Left ventricle myocardium inferior (tissue), 1 donor: Measurements from ENCODE around the gene LDHB. TPM values are rescaled to one million over a fixed set of nuclear protein-coding genes. Genes with fewer than 3 reads are reported as not detected.

Source experiments
- DNase-seq: peaks from one replicate; pipeline ENCODE4 v3.0.0-alpha.2; 2020
- H3K27ac ChIP-seq: fragments of 200-600 bp; replicated peaks from 2 replicates; pipeline ENCODE4 v1.8.0; 2021
- H3K27me3 ChIP-seq: fragments of 200-600 bp; 2 replicates; pipeline ENCODE4 v1.8.0; 2021; ENCODE audit warnings: low read depth
- H3K36me3 ChIP-seq: fragments of 200-600 bp; 2 replicates; pipeline ENCODE4 v1.8.0; 2021
- H3K4me1 ChIP-seq: fragments of 200-600 bp; 2 replicates; pipeline ENCODE4 v1.8.0; 2021
- H3K4me3 ChIP-seq: fragments of 200-600 bp; 2 replicates; pipeline ENCODE4 v1.8.0; 2021; ENCODE audit warnings: mild to moderate bottlenecking, moderate library complexity
- H3K9me3 ChIP-seq: fragments of 200-600 bp; replicated peaks from 2 replicates; pipeline ENCODE4 v1.8.0; 2021
- CTCF ChIP-seq: fragments of 200-600 bp; IDR thresholded peaks from 2 replicates; pipeline ENCODE4 v1.8.0; 2021; ENCODE audit warnings: antibody characterized with exemption, mild to moderate bottlenecking, borderline replicate concordance
- intact Hi-C: fragments of 100-400 bp; cut with micrococcal nuclease; formaldehyde crosslinking; loops from one replicate; pipeline ENCODE4 v1.11.0; 2022
- total RNA-seq: library from RNA; stranded (reverse); fragmentation: NEBNext Ultra II Directional; extraction: Animal tissue kit (Norgen Biotek cat#: 25700); gene quantifications from one replicate; pipeline ENCODE4 v1.2.1, GENCODE V29; 2021
- donor health status: DM: no; HTN: yes; CAD: no; lungs with severe emphysema.

Gene LDHB
- total RNA-seq, 1 donor from 2014 or later, result 2,441 TPM

GRCh38 chr12:21627924-21628323 is 29.7 kb downstream of the LDHB start:
- no peaks in the 10 kb centered on the region for H3K4me1 ChIP-seq
- peak overlapping the region; percentile 67 for H3K27ac ChIP-seq
- DNase-seq, result peak; percentile 17
- no peaks in the 10 kb centered on the region for H3K27me3 ChIP-seq
- TF ChIP-seq CTCF, result no peak
- H3K4me3 ChIP-seq, result no peak overlapping the region
- H3K9me3 ChIP-seq, result no peaks in the 10 kb centered on the region
- intact Hi-C loops, result no loop called here
- no peaks in the 10 kb centered on the region for H3K36me3 ChIP-seq

GRCh38 chr12:21618566-21618965 is 39.1 kb downstream of the LDHB start:
- intact Hi-C loops, result no loop called here
- peaks cover 3% of the 10 kb centered on the region for H3K9me3 ChIP-seq
- no peak for DNase-seq
- H3K36me3 ChIP-seq, result no peaks in the 10 kb centered on the region
- TF ChIP-seq CTCF, result no peak
- H3K27me3 ChIP-seq, result no peaks in the 10 kb centered on the region
- H3K4me3 ChIP-seq, result no peak overlapping the region
- H3K27ac ChIP-seq, result no peak overlapping the region
- H3K4me1 ChIP-seq, result peaks cover 21% of the 10 kb centered on the region

- Histone ChIP-seq H3K9me3 (peaks cover 3% of the 10 kb centered on the region), H3K27ac (no peak overlapping the region), H3K4me3 (no peak overlapping the region), H3K36me3 (no peaks in the 10 kb centered on the region), H3K27me3 (no peaks in the 10 kb centered on the region), H3K4me1 (peaks cover 22% of the 10 kb centered on the region)
- intact Hi-C loops, result no loop called here
- no peak for DNase-seq
- TF ChIP-seq CTCF, result no peak
These were observed 40.6 kb downstream of the LDHB start for GRCh38 chr12:21617030-21617429.

GRCh38 chr12:21615431-21615830 is 42.2 kb downstream of the LDHB start:
- no peak for DNase-seq
- Histone ChIP-seq H3K36me3 (no peaks in the 10 kb centered on the region), H3K4me3 (no peak overlapping the region), H3K27ac (no peak overlapping the region), H3K9me3 (no peaks in the 10 kb centered on the region), H3K4me1 (peaks cover 22% of the 10 kb centered on the region), H3K27me3 (no peaks in the 10 kb centered on the region)
- TF ChIP-seq CTCF, result no peak
- intact Hi-C loops, result no loop called here

- intact Hi-C loops, result loop anchor here (5.0 kb wide), 1 partner anchor 63 kb away; no protein-coding TSS in a partner anchor
- Histone ChIP-seq H3K4me3 (no peak overlapping the region), H3K4me1 (peaks cover 22% of the 10 kb centered on the region), H3K27me3 (no peaks in the 10 kb centered on the region), H3K9me3 (no peaks in the 10 kb centered on the region), H3K36me3 (no peaks in the 10 kb centered on the region), H3K27ac (no peak overlapping the region)
- no peak for DNase-seq
- no peak for TF ChIP-seq CTCF
These were observed 43.1 kb downstream of the LDHB start for GRCh38 chr12:21614506-21614905.
